ENCODE measurements around the gene CAPN14. TPM values are rescaled to one million over a fixed set of nuclear protein-coding genes. Genes with fewer than 3 reads are reported as not detected.

CAPN14 gene
- total RNA-seq, 1 experiment from 2014 or later = not detected

DNA sequence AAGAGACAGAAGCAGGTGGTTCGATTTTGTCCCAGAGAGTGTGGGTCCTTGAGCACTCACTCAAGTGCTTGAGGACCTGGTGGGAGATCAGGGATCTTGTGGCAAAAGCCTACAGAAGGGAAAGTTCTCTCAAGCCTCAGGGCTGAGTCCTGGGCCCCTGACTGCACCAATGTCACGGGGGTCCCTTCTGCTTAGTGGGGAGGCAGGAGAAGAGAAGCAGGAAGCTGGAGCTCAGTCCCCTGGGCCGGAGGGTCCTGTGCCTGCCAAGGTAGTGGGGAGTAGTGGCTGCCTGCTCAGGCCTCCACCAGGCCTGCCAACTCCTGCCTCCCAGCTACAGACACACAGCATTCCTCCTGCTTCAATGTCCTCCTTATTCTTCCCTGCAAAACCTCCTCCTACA, 11.7 kb downstream of the CAPN14 start:
- POLR2A ChIA-PET = no interaction called here
- no peaks in the 10 kb centered on the region for H3K9me3 ChIP-seq (ENCODE audit: control insufficient read depth in 1 of 2, insufficient read depth in 1 of 2, low read depth in 1 of 2, low read length in 2 of 2)
- no peak overlapping the region for H2AFZ ChIP-seq (ENCODE audit: low read depth, low read length, poor library complexity, severe bottlenecking)
- BruUV-seq (replicated peaks) = no TSS peak
- no peaks in the 10 kb centered on the region for H3K36me3 ChIP-seq (ENCODE audit: control insufficient read depth in 1 of 2, insufficient read depth in 2 of 2, low read length in 2 of 2)
- H3K27ac ChIP-seq (ENCODE audit: low read depth, low read length) = no peak overlapping the region
- peaks cover 19% of the 10 kb centered on the region; the same call in 1 of the 2 replicates for H3K27me3 ChIP-seq (ENCODE audit: insufficient read depth, low read length)
- DNase-seq (ENCODE audit: low read depth, low spot score) = no peak
- no peaks in the 10 kb centered on the region for H3K79me2 ChIP-seq (ENCODE audit: insufficient read depth, low read length)
- CTCF ChIA-PET = no interaction called here
- intact Hi-C loops (cut with micrococcal nuclease) = no loop called here
- no peaks in the 10 kb centered on the region for H4K20me1 ChIP-seq (ENCODE audit: insufficient read depth)
- no peak overlapping the region for H3K9ac ChIP-seq (ENCODE audit: low read length)
- no peak for TF ChIP-seq EZH2 (IDR thresholded peaks at IDR 0.05)
- no peak for TF ChIP-seq EZH2phosphoT487 (IDR thresholded peaks at IDR 0.05; ENCODE audit: borderline replicate concordance)
- no peak for TF ChIP-seq ZNF274 (IDR thresholded peaks at IDR 0.05; ENCODE audit: low read depth, low read length)
- no peak for TF ChIP-seq POLR2A (IDR thresholded peaks at IDR 0.05; ENCODE audit: borderline replicate concordance, extremely low read depth, insufficient read depth, insufficient read length)
- TF ChIP-seq EGR1 (IDR thresholded peaks at IDR 0.05; ENCODE audit: low read depth) = no peak
- TF ChIP-seq FOSL1 (IDR thresholded peaks at IDR 0.05; ENCODE audit: low read depth) = no peak
- TF ChIP-seq TCF7L2 (IDR thresholded peaks at IDR 0.05; ENCODE audit: borderline replicate concordance, extremely low read depth, insufficient read depth, insufficient read length) = no peak
- no peak for TF ChIP-seq JUND (IDR thresholded peaks at IDR 0.05)
- TF ChIP-seq MAX (IDR thresholded peaks at IDR 0.05) = no peak
- no peak for TF ChIP-seq SP1 (IDR thresholded peaks at IDR 0.05; ENCODE audit: low read depth)
- TF ChIP-seq ELF1 (IDR thresholded peaks at IDR 0.05; ENCODE audit: borderline replicate concordance, low read depth) = no peak
- H3K4me2 ChIP-seq (ENCODE audit: low read length) = no peak overlapping the region
- H3K4me1 ChIP-seq (ENCODE audit: control insufficient read depth in 1 of 2, insufficient read depth in 2 of 2, low read length in 2 of 2) = no peaks in the 10 kb centered on the region
- no peak for ATAC-seq
- no peaks in the 10 kb centered on the region for H3K9me2 ChIP-seq (ENCODE audit: insufficient read depth)
- RAD21 ChIA-PET (ENCODE audit: low non-redundant PET in 1 of 2, low total read pairs in 2 of 2, uncharacterized antibody in 2 of 2, unreplicated experiment in 2 of 2) = no interaction called here
- no peak overlapping the region for H3K4me3 ChIP-seq (replicated peaks in 1 of 2; ENCODE audit: low read depth in 1 of 2, low read length in 2 of 2)

- TF ChIP-seq ATF3 (IDR thresholded peaks at IDR 0.05) (no peak), CEBPB (IDR thresholded peaks at IDR 0.05; ENCODE audit: low read depth) (no peak), ZBTB33 (IDR thresholded peaks at IDR 0.05; ENCODE audit: extremely low read depth, insufficient replicate concordance, low read length) (no peak), SP1 (IDR thresholded peaks at IDR 0.05; ENCODE audit: low read depth) (no peak), ZNF274 (IDR thresholded peaks at IDR 0.05; ENCODE audit: low read depth, low read length) (no peak), ZFX (IDR thresholded peaks at IDR 0.05) (no peak)
- no TSS peak for BruUV-seq (replicated peaks)
- Histone ChIP-seq H3K4me2 (ENCODE audit: low read length) (no peak overlapping the region), H4K20me1 (ENCODE audit: insufficient read depth) (no peaks in the 10 kb centered on the region), H3K4me3 (replicated peaks in 1 of 2; ENCODE audit: low read depth in 1 of 2, low read length in 2 of 2) (no peak overlapping the region), H3K79me2 (ENCODE audit: insufficient read depth, low read length) (no peaks in the 10 kb centered on the region), H3K27me3 (ENCODE audit: insufficient read depth, low read length) (peaks cover 19% of the 10 kb centered on the region; the same call in 1 of the 2 replicates), H3K9ac (ENCODE audit: low read length) (no peak overlapping the region), H3K36me3 (ENCODE audit: control insufficient read depth in 1 of 2, insufficient read depth in 2 of 2, low read length in 2 of 2) (no peaks in the 10 kb centered on the region), H3K4me1 (ENCODE audit: control insufficient read depth in 1 of 2, insufficient read depth in 2 of 2, low read length in 2 of 2) (no peaks in the 10 kb centered on the region), H3K9me2 (ENCODE audit: insufficient read depth) (no peaks in the 10 kb centered on the region), H3K27ac (ENCODE audit: low read depth, low read length) (no peak overlapping the region), H3K9me3 (ENCODE audit: control insufficient read depth in 1 of 2, insufficient read depth in 1 of 2, low read depth in 1 of 2, low read length in 2 of 2) (no peaks in the 10 kb centered on the region), H2AFZ (ENCODE audit: low read depth, low read length, poor library complexity, severe bottlenecking) (no peak overlapping the region)
- ChIA-PET RAD21 (ENCODE audit: low non-redundant PET in 1 of 2, low total read pairs in 2 of 2, uncharacterized antibody in 2 of 2, unreplicated experiment in 2 of 2) (no interaction called here), POLR2A (no interaction called here), CTCF (no interaction called here)
- no peak for ATAC-seq
- intact Hi-C loops (cut with micrococcal nuclease) = no loop called here
- DNase-seq (ENCODE audit: low read depth, low spot score) = no peak
Measured at GRCh38 chr2:31205186-31205585, 12.1 kb downstream of the CAPN14 start.
